ENCODE data around the gene GFPT1.

The GFPT1 gene

GRCh38 chr2:69299772-69300516, 87.1 kb downstream of the GFPT1 start:
- Histone ChIP-seq H3K27ac (ENCODE audit: low read depth in 2 of 2, low read length in 2 of 2) (no peak overlapping the region), H3K4me3 (ENCODE audit: low read length in 2 of 2) (no peak overlapping the region), H3K9me3 (ENCODE audit: control insufficient read depth in 2 of 2, low read length in 2 of 2) (peaks cover 0 to 3% of the 10 kb centered on the region in 2 donors), H3K27me3 (ENCODE audit: control insufficient read depth in 2 of 2, insufficient read depth in 2 of 2, low read length in 2 of 2) (no peaks in the 10 kb centered on the region), H3K9ac (ENCODE audit: low read depth in 1 of 2, low read length in 2 of 2) (no peak overlapping the region), H3K36me3 (ENCODE audit: control insufficient read depth in 2 of 2, insufficient read depth in 2 of 2, low read length in 2 of 2) (no peaks in the 10 kb centered on the region), H3K4me1 (ENCODE audit: control insufficient read depth in 2 of 2, insufficient read depth in 2 of 2, low read length in 2 of 2) (no peaks in the 10 kb centered on the region)

GRCh38 chr2:69298862-69299261, 88.2 kb downstream of the GFPT1 start:
- no peaks in the 10 kb centered on the region for H3K36me3 ChIP-seq (ENCODE audit: control insufficient read depth in 2 of 2, insufficient read depth in 2 of 2, low read length in 2 of 2)
- no peaks in the 10 kb centered on the region for H3K9me3 ChIP-seq (ENCODE audit: control insufficient read depth in 2 of 2, low read length in 2 of 2)
- H3K4me3 ChIP-seq (ENCODE audit: low read length in 2 of 2): no peak overlapping the region
- H3K27me3 ChIP-seq (ENCODE audit: control insufficient read depth in 2 of 2, insufficient read depth in 2 of 2, low read length in 2 of 2): no peaks in the 10 kb centered on the region
- H3K9ac ChIP-seq (ENCODE audit: low read depth in 1 of 2, low read length in 2 of 2): no peak overlapping the region
- no peak overlapping the region for H3K27ac ChIP-seq (ENCODE audit: low read depth in 2 of 2, low read length in 2 of 2)
- no peaks in the 10 kb centered on the region for H3K4me1 ChIP-seq (ENCODE audit: control insufficient read depth in 2 of 2, insufficient read depth in 2 of 2, low read length in 2 of 2)

- Histone ChIP-seq H3K36me3 (ENCODE audit: control insufficient read depth in 2 of 2, insufficient read depth in 2 of 2, low read length in 2 of 2) (no peaks in the 10 kb centered on the region), H3K27ac (ENCODE audit: low read depth in 2 of 2, low read length in 2 of 2) (no peak overlapping the region), H3K9me3 (ENCODE audit: control insufficient read depth in 2 of 2, low read length in 2 of 2) (no peaks in the 10 kb centered on the region), H3K4me3 (ENCODE audit: low read length in 2 of 2) (no peak overlapping the region), H3K27me3 (ENCODE audit: control insufficient read depth in 2 of 2, insufficient read depth in 2 of 2, low read length in 2 of 2) (no peaks in the 10 kb centered on the region), H3K9ac (ENCODE audit: low read depth in 1 of 2, low read length in 2 of 2) (no peak overlapping the region), H3K4me1 (ENCODE audit: control insufficient read depth in 2 of 2, insufficient read depth in 2 of 2, low read length in 2 of 2) (no peaks in the 10 kb centered on the region)
Observed at GRCh38 chr2:69298261-69298660, 88.8 kb downstream of the GFPT1 start.

GRCh38 chr2:69297216-69297615, 89.8 kb downstream of the GFPT1 start:
- Histone ChIP-seq H3K27me3 (ENCODE audit: control insufficient read depth in 2 of 2, insufficient read depth in 2 of 2, low read length in 2 of 2) (no peaks in the 10 kb centered on the region), H3K4me3 (ENCODE audit: low read length in 2 of 2) (no peak overlapping the region), H3K36me3 (ENCODE audit: control insufficient read depth in 2 of 2, insufficient read depth in 2 of 2, low read length in 2 of 2) (no peaks in the 10 kb centered on the region), H3K9me3 (ENCODE audit: control insufficient read depth in 2 of 2, low read length in 2 of 2) (no peaks in the 10 kb centered on the region), H3K9ac (ENCODE audit: low read depth in 1 of 2, low read length in 2 of 2) (no peak overlapping the region), H3K27ac (ENCODE audit: low read depth in 2 of 2, low read length in 2 of 2) (no peak overlapping the region), H3K4me1 (ENCODE audit: control insufficient read depth in 2 of 2, insufficient read depth in 2 of 2, low read length in 2 of 2) (no peaks in the 10 kb centered on the region)

GRCh38 chr2:69296421-69296820, 90.6 kb downstream of the GFPT1 start:
- Histone ChIP-seq H3K9me3 (ENCODE audit: control insufficient read depth in 2 of 2, low read length in 2 of 2) (no peaks in the 10 kb centered on the region), H3K36me3 (ENCODE audit: control insufficient read depth in 2 of 2, insufficient read depth in 2 of 2, low read length in 2 of 2) (no peaks in the 10 kb centered on the region), H3K27ac (ENCODE audit: low read depth in 2 of 2, low read length in 2 of 2) (no peak overlapping the region), H3K4me3 (ENCODE audit: low read length in 2 of 2) (no peak overlapping the region), H3K27me3 (ENCODE audit: control insufficient read depth in 2 of 2, insufficient read depth in 2 of 2, low read length in 2 of 2) (no peaks in the 10 kb centered on the region), H3K9ac (ENCODE audit: low read depth in 1 of 2, low read length in 2 of 2) (no peak overlapping the region), H3K4me1 (ENCODE audit: control insufficient read depth in 2 of 2, insufficient read depth in 2 of 2, low read length in 2 of 2) (no peaks in the 10 kb centered on the region)

GRCh38 chr2:69292256-69292655, 94.8 kb downstream of the GFPT1 start:
- no peaks in the 10 kb centered on the region for H3K9me3 ChIP-seq (ENCODE audit: control insufficient read depth in 2 of 2, low read length in 2 of 2)
- H3K27ac ChIP-seq (ENCODE audit: low read depth in 2 of 2, low read length in 2 of 2): no peak overlapping the region
- no peak overlapping the region for H3K4me3 ChIP-seq (ENCODE audit: low read length in 2 of 2)
- no peaks in the 10 kb centered on the region for H3K36me3 ChIP-seq (ENCODE audit: control insufficient read depth in 2 of 2, insufficient read depth in 2 of 2, low read length in 2 of 2)
- no peak overlapping the region for H3K9ac ChIP-seq (ENCODE audit: low read depth in 1 of 2, low read length in 2 of 2)
- H3K27me3 ChIP-seq (ENCODE audit: control insufficient read depth in 2 of 2, insufficient read depth in 2 of 2, low read length in 2 of 2): no peaks in the 10 kb centered on the region
- no peaks in the 10 kb centered on the region for H3K4me1 ChIP-seq (ENCODE audit: control insufficient read depth in 2 of 2, insufficient read depth in 2 of 2, low read length in 2 of 2)

GRCh38 chr2:69291721-69292120, 95.3 kb downstream of the GFPT1 start:
- Histone ChIP-seq H3K4me3 (ENCODE audit: low read length in 2 of 2) (no peak overlapping the region), H3K27ac (ENCODE audit: low read depth in 2 of 2, low read length in 2 of 2) (no peak overlapping the region), H3K36me3 (ENCODE audit: control insufficient read depth in 2 of 2, insufficient read depth in 2 of 2, low read length in 2 of 2) (no peaks in the 10 kb centered on the region), H3K9me3 (ENCODE audit: control insufficient read depth in 2 of 2, low read length in 2 of 2) (no peaks in the 10 kb centered on the region), H3K9ac (ENCODE audit: low read depth in 1 of 2, low read length in 2 of 2) (no peak overlapping the region), H3K27me3 (ENCODE audit: control insufficient read depth in 2 of 2, insufficient read depth in 2 of 2, low read length in 2 of 2) (no peaks in the 10 kb centered on the region), H3K4me1 (ENCODE audit: control insufficient read depth in 2 of 2, insufficient read depth in 2 of 2, low read length in 2 of 2) (no peaks in the 10 kb centered on the region)

GRCh38 chr2:69291004-69291650, 95.9 kb downstream of the GFPT1 start:
- H3K9ac ChIP-seq (ENCODE audit: low read depth in 1 of 2, low read length in 2 of 2): no peak overlapping the region
- no peaks in the 10 kb centered on the region for H3K9me3 ChIP-seq (ENCODE audit: control insufficient read depth in 2 of 2, low read length in 2 of 2)
- no peak overlapping the region for H3K27ac ChIP-seq (ENCODE audit: low read depth in 2 of 2, low read length in 2 of 2)
- no peaks in the 10 kb centered on the region for H3K36me3 ChIP-seq (ENCODE audit: control insufficient read depth in 2 of 2, insufficient read depth in 2 of 2, low read length in 2 of 2)
- no peaks in the 10 kb centered on the region for H3K4me1 ChIP-seq (ENCODE audit: control insufficient read depth in 2 of 2, insufficient read depth in 2 of 2, low read length in 2 of 2)
- H3K4me3 ChIP-seq (ENCODE audit: low read length in 2 of 2): no peak overlapping the region
- no peaks in the 10 kb centered on the region for H3K27me3 ChIP-seq (ENCODE audit: control insufficient read depth in 2 of 2, insufficient read depth in 2 of 2, low read length in 2 of 2)

- Histone ChIP-seq H3K9me3 (ENCODE audit: control insufficient read depth in 2 of 2, low read length in 2 of 2) (no peaks in the 10 kb centered on the region), H3K9ac (ENCODE audit: low read depth in 1 of 2, low read length in 2 of 2) (no peak overlapping the region), H3K4me1 (ENCODE audit: control insufficient read depth in 2 of 2, insufficient read depth in 2 of 2, low read length in 2 of 2) (no peaks in the 10 kb centered on the region), H3K4me3 (ENCODE audit: low read length in 2 of 2) (no peak overlapping the region), H3K27me3 (ENCODE audit: control insufficient read depth in 2 of 2, insufficient read depth in 2 of 2, low read length in 2 of 2) (no peaks in the 10 kb centered on the region), H3K36me3 (ENCODE audit: control insufficient read depth in 2 of 2, insufficient read depth in 2 of 2, low read length in 2 of 2) (no peaks in the 10 kb centered on the region), H3K27ac (ENCODE audit: low read depth in 2 of 2, low read length in 2 of 2) (no peak overlapping the region)
Observed at GRCh38 chr2:69288429-69288828, 98.6 kb downstream of the GFPT1 start.

GRCh38 chr2:69287544-69287943, 99.5 kb downstream of the GFPT1 start:
- no peaks in the 10 kb centered on the region for H3K9me3 ChIP-seq (ENCODE audit: control insufficient read depth in 2 of 2, low read length in 2 of 2)

More at GRCh38 chr2:69287544-69287943, 99.5 kb downstream of the GFPT1 start:
- Histone ChIP-seq H3K27ac (ENCODE audit: low read depth in 2 of 2, low read length in 2 of 2) (no peak overlapping the region), H3K27me3 (ENCODE audit: control insufficient read depth in 2 of 2, insufficient read depth in 2 of 2, low read length in 2 of 2) (no peaks in the 10 kb centered on the region), H3K9ac (ENCODE audit: low read depth in 1 of 2, low read length in 2 of 2) (no peak overlapping the region), H3K36me3 (ENCODE audit: control insufficient read depth in 2 of 2, insufficient read depth in 2 of 2, low read length in 2 of 2) (no peaks in the 10 kb centered on the region), H3K4me1 (ENCODE audit: control insufficient read depth in 2 of 2, insufficient read depth in 2 of 2, low read length in 2 of 2) (no peaks in the 10 kb centered on the region), H3K4me3 (ENCODE audit: low read length in 2 of 2) (no peak overlapping the region)

Measured in mucosa of rectum (tissue), 2 donors.